ENCODE measurements around the gene KRT3. TPM values are rescaled to one million over a fixed set of nuclear protein-coding genes. Genes with fewer than 3 reads are reported as not detected.

Gene KRT3
- total RNA-seq, 6 experiments from 2014 or later: not detected

GRCh38 chr12:52744493-52745156 lies 51.3 kb downstream of the KRT3 start:
- TF ChIP-seq CTCF (IDR thresholded peaks at IDR 0.05): no peak
- no peak for TF ChIP-seq POLR2A (IDR thresholded peaks at IDR 0.05)
- no CpG with 5 or more reads among the region's 1 CpG for WGBS (ENCODE audit: insufficient coverage, low coverage, low lambda C conversion rate, missing lambda C conversion rate)

GRCh38 chr12:52742822-52743457 lies 53.0 kb downstream of the KRT3 start:
- Histone ChIP-seq H3K4me1 (no peaks in the 10 kb centered on the region), H3K9me3 (no peaks in the 10 kb centered on the region), H3K27me3 (no peaks in the 10 kb centered on the region), H3K27ac (no peak overlapping the region), H3K4me3 (no peak overlapping the region), H3K36me3 (no peaks in the 10 kb centered on the region)
- TF ChIP-seq POLR2A (IDR thresholded peaks at IDR 0.05): no peak
- TF ChIP-seq CTCF (IDR thresholded peaks at IDR 0.05): no peak
- no peak for ATAC-seq
- no peak for DNase-seq
- intact Hi-C loops (cut with DNase I): no loop called here
- 35% methylated on average over 2 of the region's 3 CpGs for WGBS (ENCODE audit: insufficient coverage, low coverage, low lambda C conversion rate, missing lambda C conversion rate)

More at GRCh38 chr12:52744493-52745156, 51.3 kb downstream of the KRT3 start:
- H3K36me3 ChIP-seq: no peaks in the 10 kb centered on the region
- no peaks in the 10 kb centered on the region for H3K4me1 ChIP-seq
- H3K27me3 ChIP-seq: no peaks in the 10 kb centered on the region
- H3K27ac ChIP-seq: no peak overlapping the region
- ATAC-seq: no peak
- no peak for DNase-seq
- intact Hi-C loops (cut with DNase I): no loop called here
- H3K9me3 ChIP-seq: no peaks in the 10 kb centered on the region
- no peak overlapping the region for H3K4me3 ChIP-seq

- Histone ChIP-seq H3K27ac (no peak overlapping the region), H3K9me3 (no peaks in the 10 kb centered on the region), H3K4me3 (no peak overlapping the region), H3K4me1 (no peaks in the 10 kb centered on the region), H3K27me3 (no peaks in the 10 kb centered on the region), H3K36me3 (no peaks in the 10 kb centered on the region)
- 50% methylated on average over 2 of the region's 7 CpGs for WGBS (ENCODE audit: insufficient coverage, low coverage, low lambda C conversion rate, missing lambda C conversion rate)
- ATAC-seq (peak in 1 of 4 donors; percentile 25), DNase-seq (no peak)
- intact Hi-C loops (cut with DNase I): no loop called here
- TF ChIP-seq CTCF (IDR thresholded peaks at IDR 0.05): no peak
- TF ChIP-seq POLR2A (IDR thresholded peaks at IDR 0.05): no peak
Observed at GRCh38 chr12:52742196-52742580, 53.7 kb downstream of the KRT3 start.

GRCh38 chr12:52741375-52742195 lies 54.3 kb downstream of the KRT3 start:
- ATAC-seq: peak; percentile 41 to 75 (median 60)
- TF ChIP-seq POLR2A (IDR thresholded peaks at IDR 0.05): no peak
- no peak for TF ChIP-seq CTCF (IDR thresholded peaks at IDR 0.05)
- DNase-seq: peak in 2 of 3 donors; percentile 48 to 58
- H3K27ac ChIP-seq: no peak overlapping the region
- H3K36me3 ChIP-seq: no peaks in the 10 kb centered on the region
- H3K27me3 ChIP-seq: no peaks in the 10 kb centered on the region
- 6% methylated on average over 13 of the region's 16 CpGs for WGBS (ENCODE audit: insufficient coverage, low coverage, low lambda C conversion rate, missing lambda C conversion rate)
- H3K9me3 ChIP-seq: no peaks in the 10 kb centered on the region
- no peaks in the 10 kb centered on the region for H3K4me1 ChIP-seq
- intact Hi-C loops (cut with DNase I): no loop called here
- H3K4me3 ChIP-seq: no peak overlapping the region
